ENCODE results near the gene PCP4L1.
"Not testable (repeated sequence)": the region's sequence is repeated elsewhere in the genome, so short reads cannot be mapped to it uniquely, and the experiment has no call there.

The PCP4L1 gene

DNA sequence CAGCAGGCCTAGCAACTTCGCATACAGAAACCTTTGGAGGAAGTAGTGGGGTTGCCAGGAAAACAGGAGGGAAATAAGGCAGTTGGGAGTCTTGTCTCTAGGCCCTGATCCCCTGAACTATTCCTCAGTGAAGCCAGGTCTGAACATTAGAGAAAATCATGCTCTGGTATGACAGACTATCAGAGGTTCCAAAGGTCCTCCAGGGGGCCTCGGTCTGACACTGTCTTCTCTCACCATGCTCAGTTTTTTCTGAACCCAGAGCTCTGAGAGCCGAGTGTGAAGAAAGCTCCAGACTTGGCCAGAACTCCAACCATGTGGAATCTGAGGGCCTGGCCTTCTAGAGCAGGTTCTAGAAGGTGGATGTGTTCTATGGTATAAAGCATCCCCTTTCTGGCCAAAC is 28.6 kb upstream of the PCP4L1 start:
- no peak for DNase-seq

DNA sequence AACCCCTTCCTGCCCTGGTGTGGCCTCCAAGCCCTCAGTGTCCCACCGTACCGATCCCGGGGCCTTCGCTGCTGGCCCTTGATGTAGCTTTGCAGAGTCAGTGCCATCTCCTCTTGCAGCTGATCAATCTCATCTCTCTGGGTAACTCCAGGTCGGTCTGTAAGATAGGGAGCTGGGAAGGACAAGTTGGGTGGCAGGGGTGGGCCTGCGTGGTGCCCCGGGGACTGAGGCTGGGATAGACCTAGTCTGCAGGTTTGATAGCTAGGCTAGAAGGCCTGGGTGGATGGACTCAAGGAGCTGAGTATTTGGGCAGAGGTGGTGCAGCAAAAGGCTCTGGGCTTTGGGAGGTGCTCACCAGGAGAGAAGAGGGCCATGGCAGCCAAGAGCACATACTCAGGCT is 27.8 kb upstream of the PCP4L1 start:
- no peak for DNase-seq

DNA sequence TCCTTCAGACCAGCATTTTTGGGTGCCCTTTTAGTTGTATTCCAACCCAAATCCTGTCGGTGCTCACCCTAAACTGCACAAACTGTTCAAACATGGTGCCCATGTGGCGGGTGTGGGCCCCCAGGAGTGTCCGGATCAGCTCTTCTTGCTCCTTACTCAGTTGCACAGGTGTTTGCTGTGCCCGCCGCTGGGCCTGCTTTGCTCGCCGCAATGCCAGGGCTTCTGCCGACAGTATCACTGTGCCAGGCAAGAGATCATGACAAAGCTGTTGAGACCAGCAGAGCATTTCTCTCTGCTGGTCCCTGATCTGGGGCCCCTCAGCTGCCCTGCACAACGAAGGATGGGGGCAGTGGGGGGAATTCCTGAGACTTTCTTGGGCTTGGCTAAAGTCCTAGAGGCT is 25.4 kb upstream of the PCP4L1 start:
- DNase-seq = no peak

DNA sequence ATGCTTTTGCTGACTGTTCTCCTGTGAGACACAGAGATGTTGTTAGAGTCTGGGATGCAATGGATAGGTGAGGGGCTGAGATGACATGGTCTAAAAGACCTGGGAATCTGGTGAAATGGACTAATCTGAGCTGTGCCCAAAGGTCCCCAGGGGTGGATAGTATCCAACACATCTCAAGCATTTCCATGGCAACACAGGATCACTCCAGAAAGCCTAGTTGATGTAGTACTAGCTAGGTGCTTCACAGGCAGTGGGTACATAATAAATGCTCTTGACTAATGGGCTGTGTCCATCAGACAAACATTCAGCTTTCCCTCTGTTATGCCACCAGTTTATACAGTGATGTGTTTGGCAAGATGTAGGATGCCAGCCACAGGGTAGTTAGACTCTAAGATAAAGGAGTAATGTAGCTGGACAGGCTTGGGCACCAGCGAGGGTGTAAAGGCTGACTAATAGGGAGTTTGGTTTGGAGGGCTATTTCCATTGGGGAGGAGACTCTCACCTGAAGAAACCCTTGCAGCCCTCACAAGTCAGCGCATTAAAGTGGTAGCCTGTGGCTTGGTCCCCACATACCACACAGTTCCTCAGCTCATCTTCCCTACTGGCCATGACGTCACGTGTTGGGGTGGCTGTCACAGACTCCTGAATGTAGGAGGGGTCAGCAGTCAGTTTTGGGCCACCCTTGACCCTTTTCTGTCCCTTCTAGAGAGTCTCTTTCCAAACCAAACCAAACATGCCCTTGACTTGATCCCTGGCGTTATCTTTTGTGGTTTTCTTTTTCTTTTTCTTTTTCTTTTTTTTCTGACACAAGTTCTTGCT is 22.4 kb upstream of the PCP4L1 start:
- DNase-seq = no peak

DNA sequence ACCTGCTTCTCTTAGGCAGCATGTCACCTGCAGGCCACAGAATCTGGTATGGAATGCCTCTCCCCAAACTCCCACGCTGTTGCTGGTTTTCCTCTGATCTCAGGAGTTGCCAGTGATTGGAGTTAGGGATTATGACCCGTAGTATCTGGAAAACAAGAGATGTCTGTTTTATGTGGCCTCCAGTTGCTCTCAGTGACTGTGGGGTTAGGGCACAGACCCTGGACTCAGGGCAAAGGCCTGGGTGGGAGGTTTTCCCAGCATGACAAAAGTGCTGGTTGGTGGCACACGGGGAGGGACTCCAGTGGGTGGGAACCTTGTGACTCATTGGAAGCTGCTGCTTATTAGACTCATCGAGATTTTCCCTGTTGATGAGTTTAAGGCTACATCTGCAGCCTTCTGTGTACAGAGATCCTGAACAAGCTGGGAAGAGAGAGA is 20.5 kb upstream of the PCP4L1 start, which contains the start of gene NR1I3:
Gene NR1I3, minus strand, starts transcription at position 165 of the 435 bp plus-strand sequence. CDS start 1,638 bp downstream, outside the sequence.
- DNase-seq = no peak

DNA sequence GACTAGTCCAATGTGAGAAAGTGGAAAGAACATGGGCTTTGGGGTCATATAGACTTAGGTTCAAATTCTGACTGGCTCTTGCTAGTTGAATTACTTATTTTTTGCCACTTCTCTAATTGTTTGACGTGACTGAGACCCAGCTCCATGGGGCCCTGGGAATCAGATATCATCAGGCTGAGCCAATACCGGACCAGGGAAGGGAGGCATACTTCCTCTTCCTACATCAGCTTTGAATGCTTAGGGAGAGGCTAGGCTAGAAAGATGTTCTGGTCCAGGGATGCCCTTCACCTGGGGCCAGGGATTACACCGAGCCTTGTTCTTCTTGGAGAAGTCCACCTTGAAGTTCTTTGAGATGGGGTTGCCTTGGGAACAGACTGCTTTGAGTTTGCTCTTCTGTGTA is 16.9 kb upstream of the PCP4L1 start:
- DNase-seq = no peak

DNA sequence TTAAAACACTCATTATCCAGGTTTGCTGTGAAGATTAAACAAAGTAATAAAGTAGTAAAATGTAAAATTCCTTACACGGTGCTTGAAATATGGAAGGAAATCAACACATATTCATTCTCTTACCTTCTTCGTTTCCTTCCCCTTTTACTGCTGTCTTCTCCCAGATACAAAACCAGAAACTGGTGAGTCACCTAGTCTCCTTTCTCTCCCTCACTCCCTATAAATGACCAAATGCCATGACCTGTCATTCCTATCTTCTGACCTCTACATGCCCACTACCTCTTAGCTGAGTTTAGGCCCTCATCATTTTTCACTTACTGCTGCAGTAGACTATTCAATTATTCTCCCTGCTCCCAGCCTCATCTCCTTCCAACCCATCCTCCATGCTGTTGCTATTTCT is 16.2 kb upstream of the PCP4L1 start:
- no peak for DNase-seq

DNA sequence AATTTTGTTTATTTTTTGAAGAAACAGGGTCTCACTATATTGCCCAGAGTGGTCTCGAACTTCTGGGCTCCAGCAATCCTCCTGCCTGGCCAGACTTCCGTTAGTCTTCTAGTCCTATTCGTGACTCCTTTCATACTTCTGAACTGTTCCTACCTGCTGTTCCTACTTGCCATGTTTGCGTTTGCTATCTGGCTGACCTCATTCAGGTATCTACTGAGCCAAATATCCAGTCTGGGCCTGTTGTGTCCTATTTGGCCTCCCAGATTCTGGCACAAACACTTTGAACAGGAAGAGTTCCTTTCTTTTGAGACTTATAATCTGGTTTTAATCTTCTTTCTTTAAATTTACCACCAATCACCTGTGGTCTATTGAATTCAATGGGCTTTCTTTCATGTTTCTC is 13.7 kb upstream of the PCP4L1 start:
- DNase-seq = no peak

DNA sequence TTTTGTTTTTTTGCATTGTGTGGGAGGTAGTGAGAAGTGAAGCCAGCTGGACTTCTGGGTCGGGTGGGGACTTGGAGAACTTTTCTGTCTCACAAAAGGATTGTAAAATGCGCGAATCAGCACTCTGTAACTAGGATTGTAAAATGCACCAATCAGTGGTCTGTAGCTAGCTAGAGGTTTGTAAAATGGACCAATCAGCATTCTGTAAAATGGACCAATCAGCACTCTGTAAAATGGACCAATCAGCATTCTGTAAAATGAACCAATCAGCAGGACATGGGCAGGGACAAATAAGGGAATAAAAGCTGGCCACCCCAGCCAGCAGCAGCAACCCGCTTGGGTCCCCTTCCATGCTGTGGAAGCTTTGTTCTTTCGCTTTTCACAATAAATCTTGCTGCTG is 8.4 kb upstream of the PCP4L1 start:
- not testable (repeated sequence) for DNase-seq

DNA sequence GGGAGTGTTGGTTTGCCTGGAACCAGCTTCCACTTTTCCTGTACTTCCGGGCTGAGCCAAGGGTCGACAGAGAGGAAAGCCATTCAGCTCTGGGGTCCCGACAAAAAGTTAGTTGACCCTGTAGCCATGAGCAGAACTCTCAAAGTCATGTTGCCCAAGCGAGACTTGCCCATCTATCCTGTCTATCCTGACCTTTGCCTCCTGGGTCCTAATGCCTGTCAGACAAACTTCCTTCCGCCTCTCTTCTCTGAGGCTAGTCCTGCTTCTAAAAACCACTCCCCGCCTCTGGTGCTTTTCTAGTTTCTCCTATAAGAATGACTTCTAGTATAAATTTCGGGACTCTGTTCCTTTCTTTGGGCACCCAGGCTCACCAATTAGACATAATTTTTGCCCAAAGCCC is 7.7 kb upstream of the PCP4L1 start:
- DNase-seq = no peak

DNA sequence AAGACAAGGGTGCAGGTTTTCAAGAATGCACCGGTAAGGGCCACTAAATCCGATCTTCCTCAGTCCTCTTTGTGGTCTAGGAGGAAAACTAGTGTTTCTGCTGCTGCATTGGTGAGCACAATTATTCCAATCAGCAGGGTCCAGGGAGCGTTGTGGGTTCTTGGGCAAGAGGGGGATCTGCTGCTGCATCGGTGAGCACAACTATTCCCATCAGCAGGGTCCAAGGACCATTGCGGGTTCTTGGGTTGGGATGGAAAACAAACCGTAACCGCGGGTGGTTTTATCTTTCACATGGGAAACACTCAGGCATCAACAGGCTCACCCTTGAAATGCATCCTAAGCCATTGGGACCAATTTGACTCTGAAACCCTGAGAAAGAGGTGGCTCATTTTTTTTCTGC is 7.0 kb upstream of the PCP4L1 start:
- DNase-seq = no peak

DNA sequence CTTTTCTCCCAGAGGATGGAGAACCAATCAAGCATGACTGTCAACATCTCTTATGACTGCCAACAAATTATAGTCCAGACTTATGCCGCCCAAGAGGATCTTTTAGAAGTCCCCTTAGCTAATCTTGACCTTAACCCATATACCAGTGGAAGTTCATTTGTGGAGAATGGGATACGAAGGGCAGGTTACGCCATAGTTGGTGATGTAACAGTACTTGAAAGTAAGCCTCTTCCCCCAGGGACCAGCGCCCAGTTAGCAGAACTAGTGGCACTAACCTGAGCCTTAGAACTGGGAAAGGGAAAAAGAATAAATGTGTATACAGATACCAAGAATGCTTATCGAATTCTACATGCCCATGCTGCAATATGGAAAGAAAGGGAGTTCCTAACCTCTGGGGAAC is 3.2 kb upstream of the PCP4L1 start:
- not testable (repeated sequence) for DNase-seq

DNA sequence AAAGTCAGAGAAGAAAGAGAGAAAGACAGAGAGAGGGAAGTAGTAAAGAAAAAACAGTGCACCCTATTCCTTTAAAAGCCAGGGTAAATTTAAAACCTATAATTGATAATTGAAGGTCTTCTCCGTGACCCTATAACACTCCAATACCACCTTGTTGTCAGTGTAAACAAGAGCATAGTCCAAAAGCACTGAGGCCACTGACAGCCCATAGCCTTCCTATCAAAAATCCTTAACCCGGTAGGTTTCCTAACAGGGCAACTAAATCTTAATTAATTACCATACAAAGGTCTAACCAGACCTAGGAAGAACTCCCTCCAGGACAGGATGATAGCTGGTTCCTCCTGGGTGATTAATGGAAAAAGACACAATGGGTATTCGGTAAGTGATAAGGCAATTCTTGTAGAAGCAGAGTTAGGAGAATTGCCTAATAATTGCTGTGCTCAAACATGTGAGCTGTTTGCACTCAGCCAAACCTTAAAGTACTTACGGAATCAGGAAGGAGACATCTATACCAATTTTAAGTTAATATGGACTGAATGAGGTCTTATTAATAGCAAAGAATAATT is 2.5 kb upstream of the PCP4L1 start:
- not testable (repeated sequence) for DNase-seq

DNA sequence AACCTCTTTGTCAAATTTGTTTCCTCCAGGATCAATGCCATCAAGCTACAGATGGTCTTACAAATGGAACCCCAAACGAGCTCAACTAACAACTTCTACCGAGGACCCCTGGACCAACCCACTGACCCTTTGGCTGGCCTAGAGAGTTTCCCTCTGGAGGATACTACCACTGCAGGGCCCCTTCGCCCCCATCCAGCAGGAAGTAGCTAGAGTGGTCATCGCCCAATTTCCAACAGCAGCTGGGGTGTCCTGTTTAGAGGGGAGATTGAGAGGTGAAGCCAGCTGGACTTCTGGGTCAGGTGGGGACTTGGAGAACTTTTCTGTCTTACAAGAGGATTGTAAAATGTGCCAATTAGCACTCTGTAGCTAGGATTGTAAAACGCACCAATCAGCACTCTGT is 1.4 kb upstream of the PCP4L1 start:
- not testable (repeated sequence) for DNase-seq

DNA sequence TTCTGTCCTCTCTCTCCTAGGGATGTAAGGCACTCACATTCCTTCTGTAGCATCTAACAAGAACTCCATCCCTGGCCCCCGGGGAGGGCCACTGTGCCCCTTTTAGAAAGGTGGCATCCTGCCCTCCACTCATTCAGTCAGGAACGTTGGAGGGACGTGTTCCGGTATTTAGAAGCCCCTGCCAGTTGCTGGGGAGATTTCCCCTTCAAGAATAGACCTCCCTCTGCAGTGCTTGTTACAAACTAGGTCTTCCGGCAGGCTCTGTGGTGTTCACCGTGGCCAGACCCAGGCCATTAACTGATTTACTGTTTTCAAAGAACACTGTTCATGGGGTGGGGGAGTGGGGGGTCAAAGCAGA is 779 bp downstream of the PCP4L1 start:
- no peak for DNase-seq

DNA sequence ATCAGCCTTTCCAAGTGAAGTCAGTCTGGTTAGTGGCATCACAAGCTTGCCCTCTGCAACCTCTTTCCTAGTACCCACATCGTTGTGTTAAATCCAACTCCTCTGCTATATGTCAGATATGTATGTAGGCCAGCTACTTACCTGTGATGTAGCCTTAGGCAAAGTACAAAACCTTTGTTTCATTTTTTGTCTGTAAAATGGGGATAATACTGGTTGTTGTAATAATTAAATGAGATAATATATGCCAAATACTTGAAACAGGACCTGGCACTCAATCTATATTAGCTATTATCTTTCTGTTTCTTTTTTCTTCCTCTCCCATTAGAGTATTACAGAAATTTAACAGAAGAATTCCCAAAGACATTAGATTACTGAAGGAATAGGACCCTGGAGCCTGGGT is 1.2 kb downstream of the PCP4L1 start:
- DNase-seq = no peak

DNA sequence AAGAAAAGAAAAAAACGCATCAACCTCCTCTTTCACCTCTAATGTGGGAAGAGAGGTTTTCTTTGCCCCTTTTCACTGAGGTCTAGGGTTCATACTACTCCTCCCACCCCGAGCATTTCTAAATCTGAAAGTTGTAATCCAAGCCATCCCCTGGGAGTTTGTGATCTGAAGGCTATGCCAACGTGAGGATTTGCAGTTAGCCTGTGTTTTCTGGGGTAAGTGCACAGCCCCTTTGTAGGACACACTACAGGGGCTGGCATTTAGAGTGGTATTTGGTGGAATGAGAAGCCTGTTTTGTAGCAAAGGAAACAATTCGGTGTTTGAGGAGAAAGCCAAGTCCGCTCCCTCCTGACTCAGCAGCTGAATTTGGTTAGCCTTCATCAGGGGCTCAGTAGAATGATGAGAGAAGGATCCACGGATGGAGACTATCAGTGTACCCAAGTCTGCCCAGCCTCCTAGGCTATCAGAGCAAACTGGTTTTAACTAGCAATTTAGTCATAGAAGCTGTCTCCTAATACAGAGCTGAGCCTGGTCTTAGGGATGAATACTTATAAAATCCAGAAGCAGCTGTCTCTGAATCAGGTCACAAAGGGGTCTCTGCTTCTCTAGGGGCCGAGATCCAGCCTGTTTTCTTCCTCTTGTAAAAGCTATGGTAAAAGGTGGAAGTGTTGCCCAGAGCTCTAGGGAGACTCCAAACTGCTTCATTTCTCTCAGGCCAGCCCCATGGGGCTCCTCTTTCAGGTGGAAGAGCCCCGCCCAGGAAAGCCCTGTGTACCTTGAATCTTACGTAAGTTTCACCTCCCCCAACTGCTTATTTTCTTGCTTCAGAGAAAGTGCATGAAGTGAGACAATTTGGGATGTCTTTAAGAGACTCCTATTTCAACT is 2.1 kb downstream of the PCP4L1 start:
- no peak for DNase-seq

DNA sequence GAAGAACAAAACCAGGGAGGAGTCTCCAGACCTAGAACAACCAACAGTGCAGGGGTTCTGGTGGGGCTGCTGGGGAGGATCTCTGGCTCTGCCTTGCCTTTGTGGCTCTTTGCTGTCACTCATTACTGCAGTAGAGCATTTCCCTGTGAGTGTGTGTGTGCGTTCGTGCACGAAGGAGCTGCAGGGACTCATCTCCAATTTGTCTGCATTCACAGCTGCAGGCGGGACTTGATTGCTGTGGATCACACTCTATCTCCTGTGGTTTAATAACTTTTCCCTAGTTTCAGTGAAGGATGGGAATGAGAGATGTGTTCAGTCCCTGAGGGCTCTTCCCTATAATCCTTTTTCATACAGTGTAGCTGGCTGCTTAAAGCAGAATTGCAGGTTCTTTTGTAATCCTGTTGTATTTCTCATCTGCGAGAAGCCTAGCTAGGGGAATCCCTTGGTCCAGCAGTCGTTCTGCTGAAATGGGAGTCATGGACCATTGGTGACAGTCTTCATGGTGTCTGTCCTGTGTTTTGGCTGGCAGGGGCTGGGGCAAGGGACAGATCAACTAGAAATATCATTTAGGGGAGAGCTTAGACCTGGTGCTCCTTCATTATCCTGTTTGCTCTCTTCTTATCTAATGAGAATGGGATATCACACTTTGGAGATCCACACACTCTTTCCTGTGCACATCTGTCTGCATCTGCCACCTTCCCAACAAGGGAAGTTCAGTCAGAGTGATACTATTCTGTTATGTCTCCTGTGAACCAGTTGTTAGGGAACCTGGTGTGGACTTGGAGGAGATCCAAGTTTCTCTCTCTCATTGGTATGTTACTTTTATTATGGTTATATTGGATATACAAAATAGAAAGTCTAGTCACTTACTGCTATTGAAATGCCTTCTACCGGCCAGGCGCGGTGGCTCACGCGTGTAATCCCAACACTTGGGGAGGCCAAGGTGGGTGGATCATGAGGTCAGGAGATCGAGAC is 3.0 kb downstream of the PCP4L1 start:
- no peak for DNase-seq

DNA sequence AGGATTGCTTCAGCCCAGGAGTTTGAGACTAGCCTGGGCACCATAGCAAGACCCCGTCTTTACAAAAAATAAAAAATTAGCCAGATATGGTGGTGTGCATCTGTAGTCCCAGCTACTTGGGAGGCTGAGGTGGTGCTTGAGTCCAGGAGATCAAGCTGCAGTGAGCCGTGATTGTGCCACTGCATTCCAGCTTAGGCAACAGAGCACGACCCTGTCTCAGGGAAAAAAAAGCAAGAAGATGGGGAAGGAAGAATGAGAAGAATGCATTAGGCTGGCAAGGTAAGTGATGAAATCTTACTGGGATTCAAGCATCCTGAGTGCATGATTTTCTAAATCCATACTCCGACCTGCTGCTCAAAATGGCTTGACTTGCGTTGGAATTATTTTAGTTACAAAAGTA is 6.8 kb downstream of the PCP4L1 start:
- DNase-seq = no peak

DNA sequence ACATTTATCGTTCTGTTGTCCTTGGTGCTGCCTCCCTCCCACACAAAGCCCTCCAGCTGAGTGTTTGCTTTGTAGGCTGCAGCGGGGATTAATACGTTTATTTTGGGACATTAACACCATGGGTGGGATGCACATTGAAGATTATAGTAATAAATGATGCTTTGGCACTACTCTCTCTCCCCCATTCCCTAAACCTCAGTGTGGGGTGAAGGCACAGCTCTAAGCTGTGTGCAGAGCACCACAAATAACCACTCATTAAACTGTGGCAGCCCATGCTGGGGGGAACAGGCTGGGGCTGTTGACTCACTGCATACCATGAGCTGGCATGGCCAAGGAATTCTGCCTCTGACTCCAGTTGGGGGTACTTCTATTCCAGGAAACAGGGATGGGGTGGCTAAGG is 7.7 kb downstream of the PCP4L1 start:
- DNase-seq = no peak

DNA sequence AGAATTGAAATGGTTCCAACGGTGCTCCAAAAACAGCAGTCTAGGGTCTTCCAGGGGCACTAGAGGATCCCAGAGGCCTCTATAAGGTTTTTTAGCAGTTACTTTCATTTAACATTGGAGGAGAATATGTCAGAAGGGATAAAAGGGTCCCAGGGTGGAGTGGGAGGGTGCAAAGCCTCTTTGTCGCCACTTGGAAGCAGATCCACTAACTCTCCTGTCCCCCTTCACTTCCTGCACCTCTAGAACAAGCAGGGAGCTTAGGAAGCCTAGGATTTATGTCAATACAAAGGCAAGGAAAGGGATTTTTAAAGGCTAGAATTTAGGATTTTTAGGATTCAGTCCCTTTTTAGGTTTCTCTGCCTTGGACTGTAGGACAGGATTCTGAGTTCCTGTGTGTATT is 8.3 kb downstream of the PCP4L1 start:
- DNase-seq = no peak

DNA sequence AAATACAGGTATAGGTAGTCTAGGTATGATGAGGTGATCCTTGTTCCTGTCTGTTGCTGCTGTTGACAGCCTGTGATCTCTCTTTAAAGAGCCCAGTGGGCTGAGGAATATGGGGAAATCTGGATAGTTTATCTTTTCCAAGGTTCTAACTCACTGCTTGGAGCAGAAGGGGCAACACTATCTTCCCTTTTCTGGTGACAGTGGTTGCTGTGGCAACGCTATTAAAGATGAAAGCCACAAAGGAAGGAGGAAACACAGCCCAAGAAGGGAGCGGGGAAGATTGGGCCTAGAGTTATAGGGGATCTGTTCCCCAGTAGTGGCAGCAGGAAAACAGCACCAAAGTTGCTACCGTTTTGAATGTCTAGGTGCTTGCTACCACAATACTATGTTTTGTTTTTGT is 8.8 kb downstream of the PCP4L1 start:
- DNase-seq = no peak

DNA sequence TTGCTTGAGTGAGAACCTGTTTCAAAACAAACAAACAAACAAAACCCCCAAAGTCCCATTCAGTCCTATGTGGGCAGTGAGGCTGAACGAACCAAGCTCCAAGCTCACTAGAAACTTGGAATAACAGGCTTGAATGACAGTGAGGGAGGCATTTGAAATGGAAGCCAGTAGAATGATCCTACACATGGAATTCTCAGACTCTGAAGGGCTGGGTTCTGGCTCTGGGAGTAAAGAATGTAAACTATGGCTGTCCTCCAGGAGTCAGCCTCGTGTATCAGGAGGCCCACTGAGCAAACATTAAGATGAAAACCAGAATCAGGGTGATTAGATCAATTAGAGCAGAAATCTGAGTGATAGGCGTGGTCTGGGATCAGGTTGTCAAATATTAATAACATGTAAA is 14.9 kb downstream of the PCP4L1 start:
- DNase-seq = no peak

Measured in activated CD8-positive, alpha-beta memory T cell treated with anti-CD3 and anti-CD28 coated beads, Interleukin-2, amount 50 U/mL, for 48 hours (primary cell).